Esophagus muscularis mucosa (tissue), 4 donors: ENCODE data around the gene NINJ2. TPM values are rescaled to one million over a fixed set of nuclear protein-coding genes. Genes with fewer than 3 reads are reported as not detected.

Experiments used
- DNase-seq: peaks from one replicate; pipeline ENCODE4 v3.0.0-alpha.2; 2017; ENCODE audit errors: extremely low spot score
- H3K27ac ChIP-seq, 4 donors: fragments of 200-600 bp; sonication (generic); replicated peaks in 1 of 4; 1 replicate in 3 of 4; 2 replicates in 1 of 4; pipeline ENCODE4 v1.5.1; 2016 to 2019; ENCODE audit warnings: mild to moderate bottlenecking in 1 of 4
- H3K27me3 ChIP-seq, 4 donors: fragments of 200-600 bp; sonication (generic); one replicate each; pipeline versions ENCODE4 v1.5.1 to v1.6.0; 2016 to 2019
- H3K36me3 ChIP-seq, 4 donors: fragments of 200-600 bp; sonication (generic); one replicate each; pipeline ENCODE4 v1.5.1; 2016 to 2019
- H3K4me1 ChIP-seq, 4 donors: fragments of 200-600 bp; sonication (generic); one replicate each; pipeline ENCODE4 v1.5.1; 2016 to 2019
- H3K4me3 ChIP-seq, 4 donors: fragments of 200-600 bp; sonication (generic); 1 replicate in 2 of 4; 2 replicates in 2 of 4; pipeline ENCODE4 v1.5.1; 2016 to 2019; ENCODE audit warnings: mild to moderate bottlenecking in 4 of 4, moderate library complexity in 1 of 4
- H3K9me3 ChIP-seq, 4 donors: fragments of 200-600 bp; sonication (generic); 1 replicate in 3 of 4; 2 replicates in 1 of 4; pipeline ENCODE4 v1.5.1; 2016 to 2019
- EP300 ChIP-seq: sonication (generic); formaldehyde crosslinking; IDR thresholded peaks from one replicate; pipeline ENCODE4 v1.6.1; 2017; ENCODE audit warnings: antibody characterized with exemption
- POLR2A ChIP-seq: fragments of 450-650 bp; IDR thresholded peaks from one replicate; pipeline ENCODE4 v1.6.1; 2017; ENCODE audit warnings: antibody characterized with exemption, moderate library complexity, mild to moderate bottlenecking, low read depth
- POLR2AphosphoS5 ChIP-seq, 2 donors: sonication (generic); formaldehyde crosslinking; IDR thresholded peaks; one replicate each; pipeline ENCODE4 v1.6.1; 2017; ENCODE audit warnings: antibody characterized with exemption in 2 of 2
- WGBS: methylation state at CpG from one replicate; pipeline ENCODE4 v1.1.5; 2018; 5-methylcytosine and 5-hydroxymethylcytosine counted together
- intact Hi-C: fragments of 100-400 bp; cut with DNase I; formaldehyde crosslinking; loops from one replicate; pipeline ENCODE4 v1.15.1; 2023
- total RNA-seq, 4 donors: library from RNA; depleted of rRNA; stranded (reverse); fragments of >200 nt; gene quantifications; one replicate each; pipeline versions ENCODE4 v1.1.0 to v1.2.1, GENCODE V29; 2016
- TF ChIP-seq, protein P1 (sequence below), 3 experiments: fragments of 200-600 bp in 2 of 3; fragments of 450-650 bp in 1 of 3; sonication (generic) in 2 of 3; IDR thresholded peaks; one replicate each; pipeline ENCODE4 v1.5.1; 2017 to 2019; ENCODE audit warnings: antibody characterized with exemption in 3 of 3, mild to moderate bottlenecking in 2 of 3, moderate library complexity in 1 of 3

NINJ2 gene
- total RNA-seq, 4 donors from 2014 or later: 2.9 to 11.1 (median 7.1) TPM

DNA sequence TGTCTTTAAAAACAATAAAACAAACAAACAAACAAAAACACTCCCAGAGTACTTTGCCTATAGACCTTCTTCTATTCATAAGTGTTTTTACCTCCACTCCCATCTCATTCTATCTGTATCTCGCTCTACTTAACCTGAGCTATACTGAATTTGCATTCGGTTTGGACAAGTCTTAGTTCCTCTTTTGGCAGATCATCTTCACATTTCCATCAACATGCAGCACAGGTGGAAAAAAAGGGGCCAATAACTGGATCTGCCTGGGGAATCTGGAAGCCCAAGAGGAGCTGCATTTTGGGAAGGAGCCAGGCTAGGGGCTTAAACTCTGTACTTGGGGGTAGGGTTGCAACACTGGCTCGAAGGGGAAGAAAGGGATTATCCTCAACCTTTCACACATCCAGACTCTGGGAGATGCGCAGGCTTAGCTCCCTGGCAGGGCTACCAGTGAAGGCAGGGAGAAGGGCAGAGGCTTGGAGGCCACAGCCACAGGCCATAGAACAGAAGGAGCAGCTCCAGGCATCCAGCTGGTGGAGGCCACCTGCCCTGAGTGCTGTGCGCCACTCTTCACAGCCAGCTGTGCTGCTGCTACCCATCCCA, 4.1 kb downstream of the NINJ2 start:
- intact Hi-C loops: no loop called here

DNA sequence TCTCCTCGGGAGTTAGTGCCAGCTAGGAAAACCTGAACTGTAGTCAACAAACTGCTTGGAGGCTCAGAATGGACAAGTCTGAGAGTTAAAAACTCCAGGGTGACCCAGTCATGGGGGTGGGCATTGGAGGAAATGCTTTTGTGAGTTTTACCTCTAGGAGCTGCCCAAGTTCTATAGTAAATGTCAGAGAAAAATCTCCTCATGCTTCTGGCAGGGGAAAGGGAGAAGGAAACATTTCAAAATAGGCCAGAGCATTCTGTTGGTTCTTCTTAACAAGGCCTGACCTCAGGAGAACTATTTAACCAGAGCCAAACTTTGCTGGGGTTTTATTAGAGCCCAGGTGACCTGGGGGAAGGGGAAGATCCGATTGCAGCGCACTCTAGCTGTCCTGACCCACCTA, 12.3 kb downstream of the NINJ2 start:
- Histone ChIP-seq H3K9me3 (no peaks in the 10 kb centered on the region), H3K36me3 (no peaks in the 10 kb centered on the region), H3K27ac (no peak overlapping the region), H3K4me3 (no peak overlapping the region), H3K4me1 (peaks cover 15 to 19% (median 18%) of the 10 kb centered on the region in 4 donors), H3K27me3 (no peaks in the 10 kb centered on the region)
- no peak for TF ChIP-seq POLR2AphosphoS5 (IDR thresholded peaks at IDR 0.05)
- no peak for TF ChIP-seq EP300
- TF ChIP-seq POLR2A: no peak
- TF ChIP-seq, protein P1, sequence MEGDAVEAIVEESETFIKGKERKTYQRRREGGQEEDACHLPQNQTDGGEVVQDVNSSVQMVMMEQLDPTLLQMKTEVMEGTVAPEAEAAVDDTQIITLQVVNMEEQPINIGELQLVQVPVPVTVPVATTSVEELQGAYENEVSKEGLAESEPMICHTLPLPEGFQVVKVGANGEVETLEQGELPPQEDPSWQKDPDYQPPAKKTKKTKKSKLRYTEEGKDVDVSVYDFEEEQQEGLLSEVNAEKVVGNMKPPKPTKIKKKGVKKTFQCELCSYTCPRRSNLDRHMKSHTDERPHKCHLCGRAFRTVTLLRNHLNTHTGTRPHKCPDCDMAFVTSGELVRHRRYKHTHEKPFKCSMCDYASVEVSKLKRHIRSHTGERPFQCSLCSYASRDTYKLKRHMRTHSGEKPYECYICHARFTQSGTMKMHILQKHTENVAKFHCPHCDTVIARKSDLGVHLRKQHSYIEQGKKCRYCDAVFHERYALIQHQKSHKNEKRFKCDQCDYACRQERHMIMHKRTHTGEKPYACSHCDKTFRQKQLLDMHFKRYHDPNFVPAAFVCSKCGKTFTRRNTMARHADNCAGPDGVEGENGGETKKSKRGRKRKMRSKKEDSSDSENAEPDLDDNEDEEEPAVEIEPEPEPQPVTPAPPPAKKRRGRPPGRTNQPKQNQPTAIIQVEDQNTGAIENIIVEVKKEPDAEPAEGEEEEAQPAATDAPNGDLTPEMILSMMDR (IDR thresholded peaks at IDR 0.05): no peak
- WGBS: 77% methylated on average over 3 of the region's 3 CpGs
- no peak for DNase-seq
- intact Hi-C loops: no loop called here

More for the DNA sequence above, 4.1 kb downstream of the NINJ2 start:
- H3K36me3 ChIP-seq: no peaks in the 10 kb centered on the region
- 92% methylated on average over 3 of the region's 5 CpGs for WGBS
- H3K27ac ChIP-seq: no peak overlapping the region
- H3K4me3 ChIP-seq: no peak overlapping the region
- no peak for DNase-seq
- TF ChIP-seq EP300 (no peak), POLR2A (no peak), POLR2AphosphoS5 (IDR thresholded peaks at IDR 0.05) (no peak)
- TF ChIP-seq, protein P1 (IDR thresholded peaks at IDR 0.05): no peak
- peaks cover 0 to 3% (median 0%) of the 10 kb centered on the region in 4 donors for H3K27me3 ChIP-seq
- peaks cover 16 to 24% (median 19%) of the 10 kb centered on the region in 4 donors for H3K4me1 ChIP-seq
- H3K9me3 ChIP-seq: no peaks in the 10 kb centered on the region

DNA sequence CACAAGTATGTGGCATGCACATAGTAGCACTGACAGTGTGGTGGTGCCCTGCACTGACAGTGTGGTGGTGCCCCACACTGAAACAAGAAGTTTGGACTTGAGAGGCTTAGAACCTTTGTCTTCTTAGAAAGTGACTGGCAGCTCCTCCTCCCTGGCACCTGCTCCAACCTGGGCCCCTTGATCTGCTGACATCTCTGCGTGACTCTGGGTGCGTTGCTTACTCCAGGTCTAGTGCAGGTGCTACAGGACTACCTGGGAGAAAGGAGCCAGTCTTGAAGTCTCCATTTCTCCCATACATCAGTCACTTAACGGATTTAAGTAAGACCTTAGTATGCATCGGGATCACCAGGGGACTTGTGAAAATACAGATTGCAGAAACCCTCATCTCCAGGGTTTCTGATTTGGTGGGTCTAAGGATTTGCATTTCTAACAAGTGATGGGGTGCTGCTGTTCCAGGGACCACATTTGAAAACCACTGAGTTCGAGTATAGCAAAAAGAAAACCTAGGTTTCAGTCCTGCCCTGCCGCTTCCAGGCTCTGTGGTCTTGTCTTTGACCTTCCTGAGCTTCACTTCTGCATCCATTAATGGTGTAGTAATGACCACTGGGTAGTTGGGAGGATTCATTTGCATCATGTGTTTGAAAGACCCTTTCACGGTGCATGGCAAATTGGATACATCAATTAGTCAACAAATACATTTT, 15.7 kb downstream of the NINJ2 start:
- H3K4me1 ChIP-seq: peaks cover 44 to 50% (median 49%) of the 10 kb centered on the region in 4 donors
- no peak for TF ChIP-seq EP300
- intact Hi-C loops: loop anchor here (10.0 kb wide), 2 partner anchors 167 to 947 kb away; partner anchors contain the start of gene FBXL14
- no peaks in the 10 kb centered on the region for H3K27me3 ChIP-seq
- no peak overlapping the region for H3K4me3 ChIP-seq
- DNase-seq: no peak
- H3K9me3 ChIP-seq: no peaks in the 10 kb centered on the region
- H3K27ac ChIP-seq: peak overlapping the region; percentile 96 to 98 (median 97)
- WGBS: 84% methylated on average over 7 of the region's 7 CpGs
- no peaks in the 10 kb centered on the region for H3K36me3 ChIP-seq

DNA sequence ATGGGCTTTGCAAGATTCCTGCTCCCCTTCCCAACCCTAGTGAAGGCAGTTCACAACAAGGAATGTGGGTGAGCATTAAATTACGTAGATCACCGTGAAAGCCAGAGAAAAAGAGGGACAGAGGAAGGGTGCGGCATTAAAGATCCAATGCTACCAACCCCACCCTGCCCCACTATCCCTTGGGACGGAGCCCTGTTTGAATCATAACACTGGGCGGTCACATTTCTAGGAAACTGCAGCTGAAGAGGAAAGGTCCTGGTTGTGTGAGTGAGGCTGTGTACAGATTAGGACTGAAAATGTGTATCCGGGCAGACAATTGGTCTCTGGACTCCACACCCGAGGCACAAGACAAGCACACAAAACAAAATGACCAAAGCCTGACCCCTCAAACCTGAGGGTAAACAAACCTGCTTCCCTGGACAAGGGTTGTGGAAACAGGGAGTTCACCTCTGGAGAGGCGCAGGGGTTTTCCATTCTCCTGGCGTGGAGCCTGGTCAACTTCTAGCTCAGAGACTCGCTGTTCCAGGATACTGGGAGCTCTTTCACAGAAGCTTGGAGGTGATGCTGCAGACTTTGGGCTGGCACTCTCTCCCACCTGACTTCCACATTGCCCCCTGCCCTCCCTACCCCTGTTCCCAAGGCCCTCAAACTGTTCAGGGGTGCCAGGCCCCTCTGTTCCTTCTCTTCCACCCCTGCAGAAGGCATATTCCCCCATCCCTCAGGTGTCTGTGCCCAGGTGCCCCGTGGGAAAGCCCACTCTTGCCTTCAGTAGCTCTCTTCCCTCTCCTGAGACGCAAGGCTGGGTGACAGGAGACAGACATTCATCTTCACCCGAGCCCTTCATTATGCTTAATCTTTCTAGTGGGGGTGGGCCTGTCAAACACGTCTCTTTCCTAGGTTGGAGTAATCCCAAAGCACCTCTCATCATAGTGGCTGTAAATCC, 16.5 kb downstream of the NINJ2 start:
- WGBS: 58% methylated on average over 13 of the region's 14 CpGs
- H3K9me3 ChIP-seq: no peaks in the 10 kb centered on the region
- peak overlapping the region; percentile 96 to 98 (median 97) for H3K27ac ChIP-seq
- peaks cover 44 to 56% (median 51%) of the 10 kb centered on the region in 4 donors for H3K4me1 ChIP-seq
- DNase-seq: no peak
- no peaks in the 10 kb centered on the region for H3K36me3 ChIP-seq
- TF ChIP-seq EP300 (peak; percentile 15), POLR2A (no peak), POLR2AphosphoS5 (IDR thresholded peaks at IDR 0.05) (peak; percentile 68 to 72)
- TF ChIP-seq, protein P1 (IDR thresholded peaks at IDR 0.05): no peak
- intact Hi-C loops: loop anchor here (10.0 kb wide), 2 partner anchors 168 to 948 kb away; partner anchors contain the start of gene FBXL14
- H3K4me3 ChIP-seq: peak overlapping the region in 1 of 4 donors; percentile 12
- H3K27me3 ChIP-seq: no peaks in the 10 kb centered on the region
